ENCODE measurements around the gene CCBE1.
"Not testable (repeated sequence)": the region's sequence is repeated elsewhere in the genome, so short reads cannot be mapped to it uniquely, and the experiment has no call there.

CCBE1 gene

DNA sequence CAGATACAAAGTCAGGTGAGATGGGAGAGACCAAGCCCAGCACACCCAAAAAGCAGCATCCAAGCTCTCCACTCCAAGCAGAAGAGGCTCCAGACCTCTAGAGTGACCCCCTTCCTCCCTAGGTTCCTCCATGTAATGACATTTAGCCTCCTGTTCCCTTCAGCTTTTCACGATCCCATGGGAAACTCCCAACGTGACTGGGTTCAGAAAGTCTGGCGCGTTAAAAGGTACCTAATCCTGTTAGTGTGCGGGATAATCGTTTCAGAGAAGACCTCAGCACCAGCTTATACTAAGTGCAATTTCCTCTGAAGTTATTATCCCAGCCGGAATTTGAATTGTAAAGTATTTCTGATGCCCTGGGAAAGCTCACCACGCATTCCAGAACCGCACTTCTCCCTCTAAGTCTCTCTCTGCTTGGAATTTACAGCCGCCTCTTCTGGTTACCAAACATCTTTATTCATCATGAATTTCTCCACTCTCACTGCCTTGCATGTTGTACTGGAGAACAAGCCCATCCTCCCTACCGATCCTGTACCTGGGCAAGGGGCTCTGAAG is 46.9 kb downstream of the CCBE1 start:
- DNase-seq: no peak

DNA sequence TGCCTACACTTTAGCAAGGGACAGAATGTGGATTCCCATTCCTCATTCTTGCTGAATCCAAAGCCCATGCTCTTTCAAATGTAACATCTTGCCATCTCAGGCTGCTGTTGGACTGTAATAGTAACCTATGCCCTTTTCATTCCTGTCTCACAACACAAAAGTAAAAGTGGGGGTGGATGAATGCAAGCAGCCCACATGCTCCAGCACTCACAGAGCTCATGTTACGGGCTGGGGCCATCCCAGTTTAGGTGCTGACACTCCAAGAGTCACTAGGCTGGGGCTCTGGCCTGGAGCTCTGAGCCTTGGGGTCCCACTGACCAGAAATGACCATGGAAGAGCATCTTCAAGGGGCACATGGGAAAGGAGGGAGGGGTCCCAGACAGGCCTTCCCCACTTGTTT is 47.6 kb downstream of the CCBE1 start:
- no peak for DNase-seq

DNA sequence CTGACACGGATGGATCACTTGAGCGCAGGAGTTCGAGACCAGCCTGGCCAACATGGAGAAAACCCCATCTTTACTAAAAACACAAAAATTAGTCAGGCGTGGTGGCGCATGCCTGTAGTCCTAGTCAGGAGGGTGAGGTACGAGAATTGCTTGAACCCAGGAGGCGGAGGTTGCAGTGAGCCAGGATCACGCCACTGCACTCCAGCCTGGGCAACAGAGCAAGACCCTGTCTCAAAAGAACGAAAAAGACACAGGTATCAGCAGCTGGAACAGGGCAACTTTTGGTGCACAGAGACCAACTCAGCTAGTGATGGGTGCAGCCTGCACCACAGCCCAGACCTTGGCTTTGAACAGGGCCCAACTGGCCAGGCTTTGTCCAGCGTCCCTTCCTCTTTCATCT is 48.8 kb downstream of the CCBE1 start:
- DNase-seq: not testable (repeated sequence)

DNA sequence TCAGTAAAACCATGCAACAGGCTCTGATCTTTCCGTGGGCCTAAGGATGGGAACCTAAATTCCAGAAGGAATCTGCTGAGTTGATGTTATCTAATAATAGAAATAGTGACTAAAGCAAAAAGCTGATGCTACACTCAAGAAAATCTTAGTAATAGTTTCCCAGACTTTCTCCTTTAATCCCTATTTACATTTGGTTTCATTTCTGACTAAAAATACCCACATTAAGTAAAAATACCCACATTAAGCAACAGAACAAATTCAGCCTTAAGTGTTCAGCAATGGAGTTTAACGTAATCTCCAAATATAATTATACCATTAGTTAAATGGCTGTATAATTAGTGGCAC is 50.3 kb downstream of the CCBE1 start:
- peak; percentile 11 for DNase-seq

DNA sequence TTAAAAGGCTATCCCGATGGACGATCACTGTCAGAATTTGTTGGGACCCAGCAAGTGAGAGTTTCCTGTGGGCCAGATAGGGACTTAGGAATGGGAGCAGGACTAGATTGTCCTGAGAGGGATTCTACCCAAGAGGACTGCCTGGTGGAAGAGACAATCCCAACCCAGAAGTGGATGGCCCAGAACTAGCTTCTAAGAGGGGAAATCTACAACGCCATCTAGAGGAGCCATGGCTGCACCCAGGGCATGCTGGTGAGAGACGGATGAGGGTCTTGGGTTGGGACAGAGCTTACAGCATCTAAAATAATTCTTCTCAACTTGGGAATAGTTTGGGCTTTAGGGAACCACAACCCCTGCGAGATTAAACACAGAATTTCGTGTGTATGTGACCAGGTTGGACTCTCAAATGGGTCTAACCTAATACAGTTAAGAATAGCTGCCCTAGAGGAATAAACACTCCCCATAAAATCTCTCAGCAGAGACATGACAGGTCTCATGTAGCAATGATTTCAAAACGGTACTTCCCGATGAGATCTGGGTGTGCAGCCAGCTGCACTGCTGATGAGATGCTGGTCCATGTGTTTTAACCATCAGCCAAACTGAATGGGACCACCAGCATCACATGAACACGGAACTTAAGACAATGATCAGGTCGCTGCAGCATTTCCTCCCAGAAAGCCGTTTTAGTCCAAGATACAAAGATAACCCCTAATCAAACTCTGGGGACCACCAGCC is 50.8 kb downstream of the CCBE1 start:
- DNase-seq: no peak

DNA sequence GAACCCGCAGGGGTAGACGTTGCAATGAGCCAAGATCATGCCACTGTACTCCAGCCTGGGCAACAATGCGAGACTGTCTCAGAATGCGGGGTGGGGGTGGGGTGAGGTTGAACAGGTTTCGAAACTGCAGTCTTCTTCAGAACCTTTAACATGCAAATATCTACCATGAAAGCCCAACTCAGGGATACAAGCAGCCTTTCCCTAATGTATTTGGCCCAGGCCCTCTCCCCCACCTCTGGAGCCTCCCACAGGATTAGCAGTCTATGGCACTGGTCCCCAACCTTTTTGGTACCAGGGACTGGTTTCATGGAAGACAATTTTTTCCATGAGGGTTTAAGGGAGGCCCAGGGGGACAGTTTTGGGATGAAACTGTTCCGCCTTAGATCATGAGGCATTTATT is 53.5 kb downstream of the CCBE1 start:
- DNase-seq: no peak

DNA sequence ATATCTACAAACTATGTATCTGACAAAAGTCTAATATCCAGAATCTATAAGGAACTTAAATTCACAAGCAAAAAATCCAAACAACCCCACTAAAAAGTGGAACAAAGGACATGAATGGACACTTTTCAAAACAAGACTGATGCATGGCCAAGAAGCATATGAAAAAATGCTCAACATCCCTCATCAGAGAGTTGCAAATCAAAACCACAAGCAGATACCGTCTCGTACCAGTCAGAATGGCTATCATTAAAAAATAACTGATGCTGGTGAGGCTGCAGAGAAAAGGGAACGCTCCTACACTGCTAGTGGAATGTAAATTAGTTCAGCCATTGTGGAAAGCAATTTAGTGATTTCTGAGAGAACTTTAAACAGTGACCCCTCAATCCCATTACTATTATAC is 56.5 kb downstream of the CCBE1 start:
- DNase-seq: no peak

DNA sequence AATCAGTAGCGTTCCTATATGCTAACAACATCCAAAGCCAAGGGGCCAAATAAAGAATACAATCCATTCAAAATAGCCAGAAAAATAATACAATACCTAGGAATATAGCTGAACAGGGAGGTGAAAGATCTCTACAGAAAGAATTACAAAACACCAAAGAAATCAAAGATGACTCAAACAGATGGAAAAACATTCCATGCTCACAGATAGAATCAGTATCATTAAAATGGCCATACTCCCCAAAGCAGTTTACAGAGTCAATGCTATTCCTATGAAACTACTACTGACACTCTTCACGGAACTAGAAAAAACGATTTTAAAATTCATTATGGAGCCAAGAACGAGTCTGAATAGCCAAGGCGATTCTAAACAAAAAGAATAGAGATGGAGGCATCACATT is 57.4 kb downstream of the CCBE1 start:
- no peak for DNase-seq

DNA sequence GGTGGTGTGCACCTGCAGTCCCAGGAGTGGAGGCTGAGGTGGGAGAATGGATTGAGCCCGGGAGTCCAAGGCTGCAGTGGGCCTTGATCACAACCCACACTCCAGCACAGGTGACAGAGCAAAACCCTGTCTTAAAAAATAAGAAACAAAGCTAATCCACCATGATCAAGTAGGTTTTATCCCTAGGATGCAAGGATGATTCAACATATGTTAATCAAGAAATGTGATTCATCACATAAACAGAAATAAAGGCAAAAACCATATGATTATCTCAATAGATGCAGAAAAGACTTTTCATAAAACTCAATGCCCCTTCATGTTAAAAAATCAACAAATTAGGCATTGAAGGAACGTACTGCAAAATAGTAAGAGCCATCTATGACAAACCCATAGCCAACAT is 58.1 kb downstream of the CCBE1 start:
- no peak for DNase-seq

DNA sequence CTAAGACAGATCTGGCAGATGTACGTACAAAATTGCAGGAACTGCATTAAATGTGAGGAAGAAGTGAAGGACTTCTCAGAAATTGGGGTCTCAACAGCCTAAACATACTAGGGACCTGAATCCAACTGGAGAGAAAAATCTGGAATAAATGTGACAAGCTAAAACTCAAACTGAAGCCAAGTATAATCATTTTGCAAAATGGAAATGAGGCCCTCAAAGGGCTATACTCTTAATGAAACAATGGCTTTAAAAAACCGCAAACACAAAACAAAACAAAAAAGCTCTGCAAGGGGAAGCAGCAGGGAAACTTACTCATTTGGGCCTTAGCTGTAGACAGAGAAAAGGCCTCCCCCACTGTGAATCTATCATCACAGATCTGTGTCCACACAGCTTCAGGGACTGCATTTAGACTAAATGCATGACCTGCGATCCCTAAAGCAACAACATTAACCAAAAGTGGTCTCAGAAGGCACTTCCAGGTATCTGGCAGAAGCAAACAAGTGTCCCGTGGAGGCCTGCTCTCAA is 63.2 kb downstream of the CCBE1 start:
- DNase-seq: no peak

DNA sequence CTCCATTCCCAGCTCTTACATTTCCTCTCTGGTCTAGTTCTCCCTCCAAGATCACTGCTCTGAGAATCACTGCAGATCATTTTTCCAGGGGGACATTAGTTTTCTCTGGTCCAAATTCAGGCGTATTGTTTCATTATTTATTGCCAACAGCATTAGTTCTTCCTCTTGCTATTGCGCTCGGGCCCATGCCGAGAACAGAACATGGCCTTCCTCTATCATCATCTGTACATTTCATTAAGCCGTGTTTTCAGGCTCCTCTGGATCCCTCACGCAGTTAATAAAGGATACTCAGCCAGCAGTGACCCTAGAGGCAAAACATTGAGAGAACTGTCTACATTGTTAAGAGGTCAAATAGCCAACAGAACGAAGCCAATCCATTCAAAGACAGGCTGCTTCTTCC is 63.9 kb downstream of the CCBE1 start:
- no peak for DNase-seq

DNA sequence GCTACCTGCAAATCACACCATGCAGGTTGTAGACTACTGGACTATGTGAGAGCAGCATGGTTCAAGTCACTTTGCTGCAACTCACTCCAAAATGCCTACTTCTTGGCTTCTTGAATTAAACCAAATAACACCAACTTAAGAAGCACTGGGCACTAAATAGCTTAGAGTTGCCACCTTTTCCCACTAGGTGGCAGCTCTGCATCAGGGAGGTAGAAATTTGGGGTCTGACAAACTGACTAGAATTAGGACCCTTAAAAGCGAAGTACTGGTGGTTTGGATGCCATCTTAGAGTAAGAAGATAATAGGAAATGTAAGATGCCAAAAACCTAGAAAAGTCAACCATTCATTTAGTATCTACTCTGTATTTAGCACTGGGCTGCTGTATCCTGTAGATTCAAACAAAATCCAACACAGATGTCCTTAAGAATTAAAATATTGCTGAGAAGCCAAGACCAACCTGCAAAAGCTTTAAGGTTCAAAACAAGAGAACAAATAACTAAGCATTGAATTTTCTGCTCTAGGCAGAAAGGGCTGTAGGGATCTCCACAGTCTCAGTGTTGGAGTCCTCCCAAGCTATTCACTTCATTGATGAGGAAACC is 65.5 kb downstream of the CCBE1 start:
- DNase-seq: no peak

DNA sequence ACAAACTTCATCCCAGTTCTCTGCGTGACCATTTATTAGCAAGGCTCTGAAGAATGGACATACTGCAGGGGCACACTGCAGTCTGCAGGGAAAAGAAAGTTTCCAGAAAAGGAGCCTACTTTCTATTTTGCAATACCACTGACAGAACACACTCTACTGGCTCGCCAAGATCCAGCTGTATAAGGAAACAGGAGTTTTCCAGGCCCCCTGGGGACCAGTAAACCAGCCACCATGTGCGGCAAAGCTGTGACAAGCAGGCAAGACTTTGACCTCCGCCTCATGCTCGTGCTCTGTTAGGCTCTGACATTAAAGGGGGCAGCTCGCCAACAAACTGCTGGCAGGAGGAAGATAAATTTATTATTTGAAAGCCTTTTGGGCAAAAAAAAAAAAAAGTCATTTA is 67.3 kb downstream of the CCBE1 start:
- no peak for DNase-seq

DNA sequence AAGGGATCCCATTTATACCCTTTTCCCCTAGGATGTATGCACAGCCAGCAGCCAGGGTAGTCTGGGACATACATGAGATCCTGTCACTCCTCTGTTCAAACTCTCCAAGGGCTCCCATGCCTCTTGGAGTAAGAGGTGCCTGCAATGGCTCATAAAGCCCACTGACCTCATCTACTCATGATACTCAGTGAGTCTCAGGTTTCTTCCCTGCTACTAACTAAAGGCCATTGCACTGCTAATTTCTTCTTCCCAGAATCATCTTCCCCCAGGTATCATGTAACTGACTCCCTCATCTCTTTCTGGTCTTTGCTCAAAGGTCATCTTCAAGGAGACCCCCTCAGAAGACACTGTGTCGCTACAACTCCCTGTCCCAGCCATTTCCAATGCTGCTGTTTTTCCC is 68.2 kb downstream of the CCBE1 start:
- DNase-seq: no peak

DNA sequence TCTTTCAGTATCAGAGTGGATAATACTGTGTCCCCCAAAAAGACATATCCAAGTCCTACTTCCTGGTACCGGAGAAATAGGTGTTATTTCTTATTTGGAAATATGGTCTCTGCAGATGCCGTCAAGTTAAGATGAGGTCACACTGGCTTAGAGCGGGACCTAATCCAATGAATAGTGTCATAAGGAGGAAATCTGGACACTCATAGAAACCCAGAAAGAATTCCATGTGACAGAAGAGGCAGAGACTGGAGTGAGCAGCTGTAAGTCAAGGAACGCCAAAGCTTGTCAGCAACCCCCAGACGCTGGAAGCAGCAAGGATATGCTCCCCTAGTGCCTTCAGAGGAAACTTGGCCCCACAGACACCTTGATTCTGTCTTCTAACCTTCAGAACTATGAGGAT is 69.8 kb downstream of the CCBE1 start:
- DNase-seq: no peak

DNA sequence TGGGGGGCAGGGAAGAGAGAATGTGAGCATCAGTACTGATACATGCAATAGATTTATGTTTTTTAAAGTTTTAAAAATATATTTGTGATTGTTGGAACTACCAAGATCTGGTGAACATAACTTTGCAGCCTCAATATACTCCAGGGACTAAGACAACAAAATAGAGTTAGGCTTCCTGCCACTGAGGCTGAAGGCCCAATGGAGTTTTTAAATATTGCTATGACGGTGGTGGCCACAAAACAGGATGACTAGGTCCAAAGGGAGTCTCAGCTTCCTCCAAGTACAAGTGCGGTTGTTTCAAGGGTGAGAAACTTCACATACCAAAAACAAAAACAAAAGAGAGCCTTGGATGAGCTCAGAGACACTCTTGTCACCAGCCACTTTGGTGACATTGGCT is 72.9 kb downstream of the CCBE1 start:
- DNase-seq: no peak

DNA sequence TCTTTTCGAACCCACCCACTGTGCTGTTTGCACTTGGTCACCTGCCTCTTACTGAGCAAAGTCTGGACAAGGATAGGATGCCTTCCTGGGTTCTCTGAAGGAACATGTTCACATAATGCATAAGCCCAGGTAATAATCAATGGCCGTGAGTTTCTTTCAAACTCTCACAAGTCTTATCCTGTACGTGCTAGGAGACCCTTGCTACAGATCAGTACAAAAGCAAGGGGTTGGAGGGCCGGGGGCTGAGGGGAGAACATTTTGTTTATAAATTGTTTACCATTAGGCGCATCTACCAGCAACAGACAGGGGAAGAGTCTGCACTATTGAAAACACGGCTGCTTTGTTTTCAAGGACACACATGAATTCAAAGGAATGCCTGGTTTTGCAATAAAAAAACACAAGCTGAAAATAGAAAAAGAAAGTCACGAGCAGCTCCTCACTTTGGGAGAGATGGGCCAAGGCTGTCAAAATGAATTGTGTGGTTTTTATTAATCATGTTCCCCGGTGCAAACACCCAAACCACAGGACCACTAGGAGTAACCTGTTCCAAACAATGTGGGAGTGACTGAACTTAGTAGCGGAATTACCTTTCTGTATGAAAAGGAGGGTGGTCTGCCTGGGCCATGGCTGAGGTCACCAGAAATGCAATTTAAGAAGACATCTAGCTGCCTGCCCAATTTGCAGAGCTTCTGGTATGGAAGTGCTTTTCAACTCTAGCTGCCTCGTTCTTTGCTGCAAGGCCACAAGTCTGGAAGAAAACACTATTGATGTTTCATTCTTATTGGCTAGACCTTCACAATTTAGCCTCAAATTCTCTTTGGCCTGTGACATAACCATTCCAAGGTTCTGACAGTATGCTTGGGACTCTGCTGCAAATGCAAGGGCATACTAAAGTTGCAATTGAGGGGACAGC is 73.5 kb downstream of the CCBE1 start:
- DNase-seq: no peak

DNA sequence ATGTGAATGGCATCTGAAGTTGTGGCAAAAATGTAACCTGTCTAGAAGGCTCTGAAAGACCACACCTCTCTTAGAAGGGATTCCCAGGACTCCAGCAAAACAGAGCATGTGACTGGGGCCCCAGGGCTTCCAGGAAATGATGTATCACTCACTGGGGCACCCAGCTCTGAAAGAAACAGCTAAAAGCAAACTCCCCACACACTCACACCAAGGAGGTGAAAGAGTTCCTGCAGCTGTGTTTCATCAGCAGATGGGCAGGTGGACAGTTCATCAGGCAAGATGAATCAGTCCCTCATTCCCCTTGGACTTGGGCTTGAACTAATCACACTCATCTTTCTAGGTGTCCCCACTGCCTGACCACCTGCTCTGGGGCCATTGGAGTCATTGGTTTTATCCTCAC is 76.2 kb downstream of the CCBE1 start:
- DNase-seq: no peak

DNA sequence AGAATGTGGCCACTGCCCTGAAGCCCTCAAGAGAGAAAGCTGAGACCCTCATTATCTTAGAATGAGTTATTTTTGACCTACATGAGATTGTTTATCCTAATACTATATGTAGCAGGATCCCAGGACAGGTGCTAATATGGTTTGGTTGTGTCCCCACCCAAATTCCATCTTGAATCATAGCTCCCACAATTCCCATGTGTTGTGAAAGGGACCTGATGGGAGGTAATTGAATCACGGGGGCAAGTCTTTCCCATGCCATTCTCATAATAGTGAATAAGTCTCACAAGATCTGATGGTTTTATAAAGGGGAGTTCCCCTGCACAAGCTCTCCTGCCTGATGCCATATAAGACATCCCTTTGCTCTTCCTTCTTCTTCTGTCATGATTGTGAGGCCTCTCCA is 76.8 kb downstream of the CCBE1 start:
- no peak for DNase-seq

DNA sequence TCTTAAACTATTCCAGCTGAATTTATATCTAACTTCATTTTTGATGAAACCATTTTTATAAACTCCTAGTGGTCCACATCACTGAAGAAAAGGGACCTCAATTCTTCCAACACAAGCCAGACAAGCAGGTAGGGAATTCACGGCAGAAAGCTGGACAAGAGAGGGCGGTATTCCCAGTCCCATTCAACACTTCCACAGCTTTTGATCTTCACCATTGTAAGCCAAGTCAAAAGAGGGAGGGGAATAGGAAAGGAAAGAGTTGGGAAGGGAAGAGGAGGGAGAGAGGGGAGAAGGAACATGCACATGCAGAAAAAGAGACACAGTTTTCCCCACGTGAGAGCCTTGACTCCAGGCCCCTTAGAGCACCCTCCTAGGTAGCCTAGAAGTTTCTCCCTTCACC is 77.4 kb downstream of the CCBE1 start:
- DNase-seq: no peak

DNA sequence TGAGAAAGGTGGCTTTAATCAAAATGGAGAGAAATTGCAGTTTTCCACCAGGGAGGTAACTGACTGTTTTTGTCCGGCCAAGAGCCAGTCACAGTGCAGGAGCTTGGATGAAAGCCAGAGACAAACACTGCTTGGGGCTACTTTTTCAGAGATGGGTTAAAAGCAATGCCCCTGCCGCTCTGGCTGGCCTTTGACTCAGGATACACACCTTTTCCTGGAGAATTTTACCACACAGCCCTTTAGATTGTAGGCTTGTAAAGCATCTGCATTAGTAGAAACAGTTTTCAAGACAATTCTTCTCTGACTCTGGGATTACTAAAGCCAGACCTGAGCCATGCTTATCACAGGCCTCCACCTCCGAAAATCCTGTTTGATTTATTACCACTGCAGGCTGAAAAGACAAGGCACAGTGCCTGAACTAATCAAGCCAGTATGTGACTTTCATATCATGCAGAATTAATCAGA is 79.7 kb downstream of the CCBE1 start:
- DNase-seq: no peak

DNA sequence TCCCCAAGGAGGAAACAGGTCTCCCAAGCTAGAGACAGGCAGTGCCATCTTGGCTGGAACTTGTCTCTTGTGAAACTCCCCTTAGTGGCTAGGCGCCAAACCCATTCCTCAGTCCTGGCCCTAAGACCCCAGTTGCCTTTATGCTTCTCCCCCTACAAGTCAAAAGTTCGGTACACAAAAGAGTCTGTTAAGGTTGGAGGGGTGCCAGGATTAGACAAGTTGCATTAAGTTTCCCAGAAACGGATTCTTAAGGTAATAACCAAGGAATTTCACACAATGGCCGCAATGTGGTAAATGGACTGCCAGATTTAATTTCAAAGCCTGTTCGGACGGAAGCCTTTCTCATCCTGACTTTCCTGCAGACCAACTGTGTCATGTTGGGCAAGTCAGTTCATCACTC is 80.7 kb downstream of the CCBE1 start:
- DNase-seq: no peak

DNA sequence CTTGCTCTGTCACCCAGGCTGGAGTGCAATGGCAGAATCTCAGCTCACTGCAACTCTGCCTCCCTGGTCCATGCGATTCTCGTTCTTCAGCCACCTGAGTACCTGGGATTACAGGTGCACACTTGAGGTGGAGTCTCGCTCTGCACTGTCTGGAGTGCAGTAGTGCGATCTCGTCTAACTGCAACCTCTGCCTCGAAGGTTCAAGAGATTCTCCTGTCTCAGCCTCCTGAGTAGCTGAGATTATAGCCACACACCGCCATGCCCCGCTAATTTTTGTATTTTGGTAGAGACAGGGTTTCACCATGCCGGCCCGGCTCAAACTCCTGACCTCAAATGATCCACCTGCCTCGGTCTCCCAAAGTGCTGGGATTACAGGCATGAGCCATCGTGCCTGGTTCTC is 83.3 kb downstream of the CCBE1 start:
- DNase-seq: no peak

DNA sequence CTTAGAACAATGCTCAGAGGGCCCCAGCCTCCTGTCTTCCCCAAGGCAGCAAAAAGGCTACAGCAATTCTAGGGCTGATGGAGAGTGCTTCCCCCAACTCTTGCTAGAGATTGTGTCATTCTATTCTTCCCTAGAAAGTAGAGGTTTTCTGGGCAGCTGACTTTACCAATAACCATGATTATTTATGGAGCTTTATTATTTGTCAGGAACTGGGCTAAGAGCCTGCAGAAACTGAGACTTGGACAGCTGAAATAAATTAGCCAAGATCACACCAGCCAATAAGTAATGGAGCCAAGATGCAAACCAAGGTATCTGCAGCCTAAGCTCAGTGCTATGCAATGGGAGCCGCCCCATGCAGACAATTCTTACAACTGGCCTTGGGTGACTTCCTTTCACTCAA is 84.8 kb downstream of the CCBE1 start:
- no peak for DNase-seq
